Breast epithelium (tissue), 4 donors: Measurements from ENCODE around the gene TMX3. TPM values are rescaled to one million over a fixed set of nuclear protein-coding genes. Genes with fewer than 3 reads are reported as not detected.

Source experiments
- DNase-seq, 2 donors: peaks; one replicate each; pipeline ENCODE4 v3.0.0-alpha.2; 2019; ENCODE audit warnings: low spot score in 2 of 2
- H3K27ac ChIP-seq, 2 donors: fragments of 200-600 bp; sonication (generic) in 1 of 2; one replicate each; pipeline ENCODE4 v1.5.1; 2016 to 2019; ENCODE audit warnings: mild to moderate bottlenecking in 1 of 2
- H3K27me3 ChIP-seq, 2 donors: fragments of 200-600 bp; sonication (generic) in 1 of 2; one replicate each; pipeline versions ENCODE4 v1.5.1 to v1.6.0; 2017 to 2019; ENCODE audit warnings: control low read depth in 1 of 2, mild to moderate bottlenecking in 1 of 2
- H3K36me3 ChIP-seq: fragments of 200-600 bp; one replicate; pipeline ENCODE4 v1.5.1; 2019
- H3K4me1 ChIP-seq, 2 donors: fragments of 200-600 bp; sonication (generic); one replicate each; pipeline ENCODE4 v1.5.1; 2016 to 2019; ENCODE audit warnings: control low read depth in 1 of 2
- H3K4me3 ChIP-seq, 3 donors: fragments of 200-600 bp; sonication (generic); 1 replicate in 2 of 3; 2 replicates in 1 of 3; pipeline ENCODE4 v1.5.1; 2016 to 2019; ENCODE audit warnings: mild to moderate bottlenecking in 3 of 3, moderate library complexity in 2 of 3
- H3K9me3 ChIP-seq, 2 donors: fragments of 200-600 bp; sonication (generic) in 1 of 2; one replicate each; pipeline ENCODE4 v1.5.1; 2016 to 2019; ENCODE audit warnings: control low read depth in 1 of 2
- POLR2A ChIP-seq: fragments of 450-650 bp; IDR thresholded peaks from one replicate; pipeline ENCODE4 v1.6.1; 2016; ENCODE audit warnings: antibody characterized with exemption, mild to moderate bottlenecking, moderate library complexity
- POLR2AphosphoS5 ChIP-seq, 3 donors: sonication (generic); formaldehyde crosslinking; IDR thresholded peaks; one replicate each; pipeline ENCODE4 v1.6.1; 2017; ENCODE audit warnings: antibody characterized with exemption in 3 of 3
- intact Hi-C: fragments of 100-400 bp; cut with DNase I; formaldehyde crosslinking; loops from one replicate; pipeline ENCODE4 v1.15.1; 2023; ENCODE audit warnings: low total_unique reads
- total RNA-seq, 3 donors: library from RNA; depleted of rRNA; stranded (reverse); fragments of >200 nt; gene quantifications; one replicate each; pipeline ENCODE4 v1.1.0, GENCODE V29; 2016
- TF ChIP-seq, protein P1 (sequence below), 3 donors: fragments of 450-650 bp; IDR thresholded peaks; one replicate each; pipeline ENCODE4 v1.5.1; 2016 to 2017; ENCODE audit warnings: antibody characterized with exemption in 3 of 3, mild to moderate bottlenecking in 3 of 3, moderate library complexity in 3 of 3

Gene TMX3
- total RNA-seq, 3 donors from 2014 or later, result 41.0 to 55.3 (median 41.3) TPM

DNA sequence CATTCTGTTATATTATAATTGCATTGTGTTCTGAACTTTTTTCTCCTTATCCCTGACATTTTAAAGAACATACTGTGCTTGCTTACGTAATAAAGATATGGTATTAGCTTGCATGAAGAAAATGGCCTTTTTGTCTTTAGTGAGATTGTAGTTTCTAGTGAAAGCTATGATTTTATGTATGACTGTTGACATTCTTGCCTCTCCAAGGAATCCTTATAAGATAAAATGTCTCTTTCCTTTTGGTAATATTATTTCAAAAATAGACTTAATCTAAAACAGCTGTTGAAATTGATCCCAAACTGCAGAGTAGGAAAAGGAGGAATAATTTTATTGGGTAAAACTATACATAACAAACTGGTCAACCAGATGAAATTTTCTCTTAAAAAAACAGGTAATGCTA is 42.2 kb upstream of the TMX3 start:
- Histone ChIP-seq H3K4me3 (no peak overlapping the region), H3K9me3 (peaks cover 8 to 9% of the 10 kb centered on the region in 2 donors), H3K36me3 (no peaks in the 10 kb centered on the region), H3K27me3 (no peaks in the 10 kb centered on the region), H3K27ac (no peak overlapping the region), H3K4me1 (no peaks in the 10 kb centered on the region)
- intact Hi-C loops, result no loop called here
- DNase-seq, result no peak
- TF ChIP-seq, protein P1, sequence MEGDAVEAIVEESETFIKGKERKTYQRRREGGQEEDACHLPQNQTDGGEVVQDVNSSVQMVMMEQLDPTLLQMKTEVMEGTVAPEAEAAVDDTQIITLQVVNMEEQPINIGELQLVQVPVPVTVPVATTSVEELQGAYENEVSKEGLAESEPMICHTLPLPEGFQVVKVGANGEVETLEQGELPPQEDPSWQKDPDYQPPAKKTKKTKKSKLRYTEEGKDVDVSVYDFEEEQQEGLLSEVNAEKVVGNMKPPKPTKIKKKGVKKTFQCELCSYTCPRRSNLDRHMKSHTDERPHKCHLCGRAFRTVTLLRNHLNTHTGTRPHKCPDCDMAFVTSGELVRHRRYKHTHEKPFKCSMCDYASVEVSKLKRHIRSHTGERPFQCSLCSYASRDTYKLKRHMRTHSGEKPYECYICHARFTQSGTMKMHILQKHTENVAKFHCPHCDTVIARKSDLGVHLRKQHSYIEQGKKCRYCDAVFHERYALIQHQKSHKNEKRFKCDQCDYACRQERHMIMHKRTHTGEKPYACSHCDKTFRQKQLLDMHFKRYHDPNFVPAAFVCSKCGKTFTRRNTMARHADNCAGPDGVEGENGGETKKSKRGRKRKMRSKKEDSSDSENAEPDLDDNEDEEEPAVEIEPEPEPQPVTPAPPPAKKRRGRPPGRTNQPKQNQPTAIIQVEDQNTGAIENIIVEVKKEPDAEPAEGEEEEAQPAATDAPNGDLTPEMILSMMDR (IDR thresholded peaks at IDR 0.05), result no peak
- TF ChIP-seq POLR2A, result no peak

DNA sequence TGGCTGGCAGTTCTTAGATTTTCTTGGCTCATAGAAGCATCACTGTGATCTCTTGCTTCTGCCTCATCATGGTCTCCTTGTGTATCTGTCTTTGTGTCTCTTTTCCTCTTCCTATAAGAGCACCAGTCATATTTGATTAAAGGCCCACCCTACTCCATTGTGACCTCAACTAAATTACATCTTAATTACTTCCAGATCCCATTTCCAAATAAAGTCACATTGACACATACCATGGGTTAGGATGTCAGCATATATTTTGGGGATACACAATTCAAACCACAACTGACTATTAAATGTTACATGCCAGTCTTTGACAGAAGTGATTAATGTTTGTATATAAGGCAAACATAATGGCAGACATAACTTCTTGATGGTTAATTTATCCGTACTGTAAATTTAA is 27.3 kb upstream of the TMX3 start:
- no peaks in the 10 kb centered on the region for H3K27me3 ChIP-seq
- no peak overlapping the region for H3K4me3 ChIP-seq
- DNase-seq, result no peak
- intact Hi-C loops, result no loop called here
- TF ChIP-seq POLR2A, result no peak
- no peak for TF ChIP-seq POLR2AphosphoS5 (IDR thresholded peaks at IDR 0.05)
- TF ChIP-seq, protein P1 (IDR thresholded peaks at IDR 0.05), result no peak
- H3K27ac ChIP-seq, result no peak overlapping the region
- H3K9me3 ChIP-seq, result no peaks in the 10 kb centered on the region
- no peaks in the 10 kb centered on the region for H3K4me1 ChIP-seq
- no peaks in the 10 kb centered on the region for H3K36me3 ChIP-seq

DNA sequence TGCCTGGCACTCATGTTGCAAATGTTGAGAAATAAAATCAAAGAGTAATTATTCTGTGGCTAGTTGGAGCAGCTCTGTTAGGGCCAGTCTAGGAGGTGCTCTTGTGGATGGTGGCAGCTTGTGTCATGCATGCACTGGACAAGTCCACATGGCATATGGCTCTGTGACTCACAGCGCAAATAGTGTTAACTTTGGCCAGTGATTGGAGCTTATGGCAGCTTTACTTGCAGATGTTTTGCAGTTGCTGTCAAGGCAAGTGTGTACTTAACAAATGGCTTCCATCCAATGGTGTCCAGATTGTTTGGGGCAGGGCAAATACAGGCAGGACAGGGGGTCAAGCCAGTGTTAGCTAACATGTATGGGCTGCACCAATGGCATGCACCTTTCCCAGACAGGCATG is 26.1 kb upstream of the TMX3 start:
- H3K27ac ChIP-seq, result no peak overlapping the region
- no peaks in the 10 kb centered on the region for H3K36me3 ChIP-seq
- H3K4me1 ChIP-seq, result no peaks in the 10 kb centered on the region
- intact Hi-C loops, result no loop called here
- TF ChIP-seq, protein P1 (IDR thresholded peaks at IDR 0.05), result no peak
- TF ChIP-seq POLR2A, result no peak
- no peak for TF ChIP-seq POLR2AphosphoS5 (IDR thresholded peaks at IDR 0.05)
- no peak for DNase-seq
- H3K4me3 ChIP-seq, result no peak overlapping the region
- H3K9me3 ChIP-seq, result no peaks in the 10 kb centered on the region
- no peaks in the 10 kb centered on the region for H3K27me3 ChIP-seq

DNA sequence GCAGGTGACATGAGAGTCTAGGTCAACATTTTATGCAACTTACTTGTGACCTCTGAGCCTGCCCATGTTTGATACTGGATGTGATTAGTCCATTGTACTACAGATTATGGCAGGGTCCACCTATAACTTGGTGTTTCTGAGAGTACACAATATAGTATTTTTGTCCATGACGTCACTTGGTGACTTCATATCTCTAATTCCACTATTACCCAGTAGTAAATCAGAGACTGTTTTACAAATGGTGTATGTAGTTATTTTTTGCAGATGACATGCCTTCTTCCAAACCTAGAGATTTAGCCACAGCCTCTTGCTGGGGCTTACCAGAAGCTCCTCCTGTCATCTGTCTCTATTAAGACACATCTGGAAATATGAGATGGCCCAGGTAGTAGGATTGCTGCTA is 24.6 kb upstream of the TMX3 start:
- intact Hi-C loops, result no loop called here
- Histone ChIP-seq H3K4me3 (no peak overlapping the region), H3K27ac (no peak overlapping the region), H3K27me3 (no peaks in the 10 kb centered on the region), H3K36me3 (no peaks in the 10 kb centered on the region), H3K4me1 (no peaks in the 10 kb centered on the region), H3K9me3 (no peaks in the 10 kb centered on the region)
- no peak for DNase-seq
- TF ChIP-seq POLR2A, result no peak
- TF ChIP-seq, protein P1 (IDR thresholded peaks at IDR 0.05), result no peak
- no peak for TF ChIP-seq POLR2AphosphoS5 (IDR thresholded peaks at IDR 0.05)

DNA sequence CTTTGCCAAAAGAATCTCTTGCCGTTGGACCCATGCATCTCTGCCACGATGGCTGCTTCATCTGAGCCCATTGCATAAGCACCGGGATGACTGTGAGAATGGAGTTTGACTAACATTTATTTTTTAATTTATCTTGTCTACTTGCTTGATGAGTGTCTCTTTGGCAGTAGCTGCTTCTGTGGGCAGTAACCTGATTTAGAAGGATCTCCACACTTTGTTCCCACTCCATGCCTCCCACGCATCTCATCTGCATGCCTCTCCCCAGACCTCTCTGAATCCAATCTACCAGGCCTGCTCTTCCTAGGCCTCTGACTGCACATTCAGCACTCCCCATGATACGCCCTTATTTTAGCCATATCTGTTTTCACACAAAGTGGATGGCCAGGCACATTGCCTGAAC is 23.7 kb upstream of the TMX3 start:
- no peak for DNase-seq
- no peak overlapping the region for H3K27ac ChIP-seq
- TF ChIP-seq POLR2A (no peak), POLR2AphosphoS5 (IDR thresholded peaks at IDR 0.05) (no peak)
- TF ChIP-seq, protein P1 (IDR thresholded peaks at IDR 0.05), result no peak
- no peak overlapping the region for H3K4me3 ChIP-seq
- intact Hi-C loops, result no loop called here
- no peaks in the 10 kb centered on the region for H3K36me3 ChIP-seq
- H3K27me3 ChIP-seq, result no peaks in the 10 kb centered on the region
- H3K4me1 ChIP-seq, result no peaks in the 10 kb centered on the region
- no peaks in the 10 kb centered on the region for H3K9me3 ChIP-seq
